Cortex of kidney (tissue), 1 donor: ENCODE measurements around the gene GID4.
A peak's percentile ranks its signal among the peaks of the same experiment; 100 is the strongest.
"Not testable (repeated sequence)": the region's sequence is repeated elsewhere in the genome, so short reads cannot be mapped to it uniquely, and the experiment has no call there.

ENCODE experiments used
- DNase-seq: peaks from one replicate; lab custom pipeline; 2025; lab: John Stamatoyannopoulos, UW

Gene GID4

DNA sequence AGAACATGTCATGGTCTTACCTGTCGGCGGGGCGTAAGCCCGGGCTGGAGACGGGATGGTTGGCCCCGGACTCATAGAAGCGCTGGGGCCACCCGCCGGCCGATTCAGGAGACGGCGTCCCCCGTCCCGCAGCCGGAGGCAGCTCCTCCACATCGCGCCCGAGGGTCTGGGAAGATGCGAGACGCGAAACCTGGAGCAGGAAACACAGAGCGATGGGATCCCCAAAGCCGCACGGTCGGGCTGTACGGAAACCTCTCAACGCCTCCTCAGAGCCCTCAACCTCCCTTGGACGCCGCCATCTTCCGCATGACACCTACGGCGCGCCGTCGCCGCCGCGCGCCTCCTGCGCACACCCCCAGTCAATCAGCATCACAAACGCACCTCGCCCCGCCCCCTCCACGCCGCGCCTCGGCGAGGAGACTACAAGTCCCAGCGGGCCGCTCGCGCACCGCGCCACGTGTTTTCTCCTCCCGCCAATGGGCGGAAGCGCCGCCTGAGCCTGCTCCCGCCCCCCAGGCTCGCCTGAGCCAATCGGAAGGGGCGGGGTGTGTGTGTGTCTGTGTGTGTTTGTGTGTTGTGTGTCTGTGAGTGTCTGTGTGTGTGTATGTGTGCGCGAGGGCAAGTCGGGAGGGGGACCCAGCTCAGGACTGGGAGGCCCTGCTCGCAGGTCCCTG is at the start of gene GID4, which contains the start of gene ATPAF2:
GID4 (plus strand) TSS at position 548 of the 674 bp plus-strand sequence; CDS start at position 605, 57 bp downstream.
ATPAF2 (minus strand) TSS at position 308 of the 674 bp plus-strand sequence; CDS start at position 153, 155 bp downstream.
- DNase-seq, result peak; percentile 48

DNA sequence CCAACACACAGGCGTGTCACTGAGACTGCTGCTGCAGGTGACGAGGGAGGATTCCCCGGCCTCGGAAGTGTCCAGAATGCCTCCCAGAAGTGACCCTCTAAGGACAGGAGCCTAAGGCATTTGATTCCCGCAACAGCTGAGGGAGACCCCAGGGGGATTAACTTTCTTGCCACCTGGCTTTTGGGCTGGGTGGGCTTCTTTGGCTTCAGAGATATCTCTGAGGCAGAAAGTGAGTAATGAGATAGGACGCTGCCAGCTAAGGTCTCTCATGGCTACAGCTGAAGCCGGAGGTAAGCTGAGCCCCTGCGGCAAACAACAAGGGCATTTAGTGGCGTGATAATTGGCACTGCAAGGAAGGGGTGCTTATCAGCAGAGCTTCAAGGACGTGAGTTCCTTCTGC is 49.6 kb upstream of the GID4 start:
- DNase-seq, result no peak

DNA sequence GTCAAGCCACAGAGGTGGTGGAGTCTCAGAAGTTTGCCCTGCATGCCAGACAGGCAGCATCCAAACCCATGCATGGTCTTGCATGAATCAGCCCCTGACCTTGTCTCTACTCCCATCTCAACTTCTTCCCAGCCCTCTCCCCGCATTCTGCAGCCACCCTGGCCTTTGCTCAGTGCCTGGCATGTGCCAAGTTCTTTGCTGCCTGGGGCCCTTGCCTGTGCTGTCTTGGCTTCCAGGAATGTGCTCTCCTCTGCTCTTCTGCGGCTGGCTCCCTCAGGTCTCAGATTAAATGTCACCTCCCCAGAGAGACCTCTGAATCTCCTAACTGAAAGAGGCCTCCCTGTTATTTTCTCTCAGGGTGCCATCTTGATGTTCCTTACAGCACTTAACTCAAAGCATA is 48.9 kb upstream of the GID4 start:
- DNase-seq, result no peak

DNA sequence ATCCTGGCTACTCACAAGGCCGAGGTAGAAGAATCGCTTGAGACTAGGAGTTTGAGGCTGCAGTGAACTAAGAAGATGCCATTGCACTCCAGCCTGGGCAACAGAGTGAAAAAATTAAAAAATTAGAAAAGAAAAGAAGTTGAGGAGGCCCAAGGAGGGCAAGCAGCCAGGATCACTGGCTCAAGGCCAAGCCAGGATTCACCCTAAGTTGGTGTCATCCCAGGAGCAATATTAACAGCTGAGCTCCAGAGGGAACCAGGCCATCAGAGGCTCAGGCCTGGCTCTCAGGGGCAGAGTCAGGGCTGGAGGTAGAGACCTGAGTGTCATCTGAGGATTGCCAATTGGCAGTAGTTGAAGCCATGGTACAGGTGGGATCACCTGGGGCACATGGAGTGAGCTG is 45.8 kb upstream of the GID4 start:
- DNase-seq, result no peak

DNA sequence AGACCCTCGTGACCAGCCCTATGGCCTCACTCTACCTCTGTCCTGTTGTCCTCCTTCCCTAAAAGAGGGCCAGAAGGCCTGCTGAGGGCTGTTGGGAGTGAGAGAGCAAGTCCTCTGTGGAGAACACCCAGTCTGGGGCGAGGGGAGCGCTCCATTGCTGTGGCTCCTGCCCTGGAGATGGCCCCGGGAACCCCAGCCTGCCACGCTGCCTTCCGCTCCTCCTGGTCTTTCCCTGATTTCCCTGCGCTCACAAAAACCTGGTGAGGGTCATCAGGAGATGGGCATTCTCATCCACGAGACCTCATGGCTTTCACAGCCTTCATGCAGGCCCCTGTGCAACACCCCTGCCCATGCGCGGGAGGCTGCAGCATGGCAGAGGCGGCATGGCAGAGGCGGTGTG is 45.4 kb upstream of the GID4 start:
- DNase-seq, result no peak

DNA sequence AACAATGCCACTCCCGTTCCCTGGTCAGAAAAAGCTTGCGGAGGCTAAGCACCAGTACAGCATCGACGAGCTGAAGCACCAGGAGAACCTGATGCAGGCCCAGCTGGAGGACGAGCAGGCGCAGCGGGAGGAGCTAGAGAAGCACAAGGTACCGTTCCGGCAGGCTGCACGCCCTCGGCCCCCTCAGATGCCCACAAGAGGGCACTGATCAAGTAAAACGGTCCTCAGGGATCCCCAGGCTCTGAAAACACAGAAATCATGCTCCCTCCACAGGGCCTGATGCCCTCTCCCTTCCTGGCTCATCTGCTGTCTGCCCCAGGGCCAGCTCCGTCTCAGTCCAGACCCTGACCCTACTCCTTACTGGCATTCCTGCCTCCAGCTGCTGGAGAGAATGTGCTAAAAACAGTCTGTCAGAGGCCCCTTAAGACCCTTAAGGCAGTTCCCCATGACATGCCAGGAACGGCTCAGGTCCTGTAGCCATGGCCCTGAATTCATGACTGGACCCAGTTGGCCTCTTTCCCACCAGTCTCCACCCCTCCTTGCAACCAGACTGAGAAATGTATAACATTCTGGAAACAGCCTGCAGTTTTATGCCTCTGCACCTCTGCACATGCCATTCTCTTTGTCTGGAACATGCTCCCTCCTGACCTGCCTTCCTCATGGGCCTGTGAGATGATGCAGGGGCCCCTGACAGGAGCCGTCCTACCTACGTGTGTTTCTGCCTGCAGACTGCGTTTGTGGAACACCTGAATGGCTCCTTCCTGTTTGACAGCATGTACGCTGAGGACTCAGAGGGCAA is 44.7 kb upstream of the GID4 start:
- no peak for DNase-seq

DNA sequence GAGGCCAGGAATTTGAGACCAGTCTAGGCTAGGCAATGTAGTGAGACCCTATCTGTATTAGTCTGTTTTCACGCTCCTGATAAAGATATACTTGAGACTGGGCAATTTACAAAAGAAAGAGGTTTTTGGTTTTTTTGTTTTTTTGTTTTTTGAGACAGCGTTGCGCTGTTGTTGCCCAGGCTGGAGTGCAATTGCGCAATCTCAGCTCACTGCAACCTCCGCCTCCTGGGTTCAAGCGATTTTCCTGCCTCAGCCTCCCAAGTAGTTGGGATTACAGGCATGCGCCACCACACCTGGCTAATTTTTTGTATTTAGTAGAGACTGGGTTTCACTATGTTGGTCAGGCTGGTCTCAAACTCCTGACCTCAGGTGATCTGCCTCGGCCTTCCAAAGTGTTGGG is 43.3 kb upstream of the GID4 start:
- not testable (repeated sequence) for DNase-seq

DNA sequence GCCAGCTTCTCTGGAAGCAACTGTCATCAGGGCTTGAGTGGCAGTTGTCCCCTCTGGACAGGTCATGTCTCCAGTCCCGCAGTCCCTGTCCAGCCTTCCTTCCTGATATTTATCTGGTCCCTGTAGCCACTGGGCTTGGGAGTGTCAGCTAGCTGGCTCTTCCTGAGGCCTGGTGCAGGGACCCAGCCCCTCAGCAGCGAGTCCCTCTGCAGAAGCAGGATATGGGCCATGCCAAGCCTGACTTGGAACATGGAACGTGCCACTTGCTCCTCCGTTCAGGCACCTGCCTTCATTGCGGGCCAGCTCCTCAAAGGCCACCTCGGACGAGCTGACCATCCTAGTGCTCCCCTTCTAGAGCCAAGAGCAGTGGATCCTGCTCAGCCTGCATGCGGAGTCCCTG is 40.3 kb upstream of the GID4 start:
- no peak for DNase-seq

DNA sequence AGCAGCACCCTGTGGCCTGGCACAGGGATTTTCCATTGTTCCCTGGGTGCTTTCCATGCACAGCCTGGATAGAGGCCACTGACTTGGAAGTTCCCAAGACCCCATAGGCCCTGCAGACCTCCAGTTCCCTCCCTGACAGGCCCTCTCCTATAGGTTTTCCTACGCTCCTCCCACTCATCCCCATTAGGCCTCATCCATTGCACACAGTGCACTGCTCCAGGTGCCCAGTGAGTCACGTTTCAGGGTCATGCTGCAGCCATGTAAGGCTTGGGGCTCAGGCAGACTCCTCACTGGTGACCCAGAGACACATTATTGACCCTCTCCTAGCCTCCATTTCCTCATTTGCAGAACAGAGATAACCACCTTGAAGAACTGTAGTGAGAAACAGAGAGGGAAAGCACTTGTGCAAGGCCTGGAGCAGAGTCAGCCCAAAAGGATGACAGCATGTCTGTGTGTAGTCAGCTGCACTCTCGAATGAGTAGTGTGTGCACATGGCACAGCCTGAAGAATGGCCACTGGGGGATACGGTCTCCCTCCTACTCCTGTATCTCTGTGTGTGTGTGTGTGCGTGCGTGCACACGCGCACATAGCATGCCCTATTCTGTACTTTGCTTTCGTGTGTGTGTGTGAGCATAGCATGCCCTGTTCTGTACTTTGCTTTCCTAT is 39.7 kb upstream of the GID4 start:
- no peak for DNase-seq

DNA sequence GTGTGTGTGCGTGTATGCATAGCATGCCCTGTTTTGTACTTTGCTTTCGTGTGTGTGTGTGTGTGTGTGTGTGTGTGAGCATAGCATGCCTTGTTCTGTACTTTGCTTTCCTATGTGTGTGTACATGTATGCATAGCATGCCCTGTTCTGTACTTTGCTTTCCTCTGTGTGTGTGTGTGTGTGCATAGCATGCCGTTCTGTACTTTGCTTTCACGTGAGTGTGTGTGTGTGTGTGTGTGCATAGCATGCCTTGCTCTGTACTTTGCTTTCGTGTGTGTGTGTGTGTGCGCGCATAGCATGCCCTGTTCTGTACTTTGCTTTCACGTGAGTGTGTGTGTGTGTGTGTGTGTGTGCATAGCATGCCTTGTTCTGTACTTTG is 39.2 kb upstream of the GID4 start:
- no peak for DNase-seq

DNA sequence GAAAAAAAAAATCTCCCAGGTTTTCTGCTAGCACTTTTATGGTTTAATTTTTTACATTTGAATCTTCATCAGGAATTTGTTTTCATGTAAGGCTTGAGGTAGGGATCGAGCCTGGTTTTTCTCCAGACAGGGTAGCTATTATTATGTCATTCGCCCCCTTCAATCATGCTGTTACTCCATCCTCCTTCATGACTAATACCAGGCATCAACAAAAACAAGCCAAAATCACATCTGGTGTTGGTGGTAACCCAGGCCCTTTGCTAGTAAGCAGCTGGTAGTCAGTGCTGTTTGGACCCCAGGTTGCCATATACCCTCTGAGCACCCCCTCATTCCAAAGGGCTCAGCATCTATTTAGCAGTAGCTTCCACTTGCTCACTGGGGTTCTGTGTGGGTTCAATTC is 37.0 kb upstream of the GID4 start:
- DNase-seq, result no peak

DNA sequence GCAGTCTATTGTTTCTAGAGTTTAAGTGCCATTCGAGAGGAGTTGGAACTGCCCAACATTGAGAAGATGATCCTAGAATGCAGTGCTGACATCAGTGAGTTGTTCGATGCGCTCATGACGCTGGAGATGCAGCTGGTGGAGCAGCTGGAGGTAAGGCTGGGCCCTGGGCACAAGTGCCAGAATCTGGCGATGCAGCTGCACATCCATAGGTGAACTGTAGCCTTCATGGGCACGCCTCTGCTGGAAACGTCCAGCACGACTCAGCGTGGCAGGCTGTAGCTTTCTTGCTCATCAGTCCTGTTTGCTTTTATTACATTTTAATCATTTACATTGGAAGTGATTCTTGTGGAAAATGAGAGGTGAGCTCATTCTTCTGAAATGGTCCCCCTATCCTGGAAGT is 34.9 kb upstream of the GID4 start:
- DNase-seq, result no peak

DNA sequence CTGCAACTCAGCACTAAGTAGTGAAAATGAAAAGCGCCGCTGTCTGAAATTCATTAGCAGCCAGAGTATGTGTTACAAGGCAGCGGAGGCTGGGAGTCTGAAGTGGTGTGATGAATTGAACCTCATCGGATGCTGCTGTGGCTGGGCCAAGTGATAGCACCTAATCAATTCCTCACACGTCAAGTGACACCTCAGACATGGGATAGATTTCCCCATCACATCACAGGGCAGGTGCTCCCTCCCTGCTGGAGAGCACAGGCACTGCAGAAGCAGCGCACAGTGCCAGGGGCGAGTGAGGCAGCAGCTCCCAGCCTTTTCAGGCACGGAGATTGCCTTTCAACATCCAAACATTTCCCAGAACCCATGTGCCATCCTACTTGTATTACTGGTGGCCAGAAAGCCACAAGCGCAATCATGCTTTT is 34.3 kb upstream of the GID4 start:
- DNase-seq, result no peak

DNA sequence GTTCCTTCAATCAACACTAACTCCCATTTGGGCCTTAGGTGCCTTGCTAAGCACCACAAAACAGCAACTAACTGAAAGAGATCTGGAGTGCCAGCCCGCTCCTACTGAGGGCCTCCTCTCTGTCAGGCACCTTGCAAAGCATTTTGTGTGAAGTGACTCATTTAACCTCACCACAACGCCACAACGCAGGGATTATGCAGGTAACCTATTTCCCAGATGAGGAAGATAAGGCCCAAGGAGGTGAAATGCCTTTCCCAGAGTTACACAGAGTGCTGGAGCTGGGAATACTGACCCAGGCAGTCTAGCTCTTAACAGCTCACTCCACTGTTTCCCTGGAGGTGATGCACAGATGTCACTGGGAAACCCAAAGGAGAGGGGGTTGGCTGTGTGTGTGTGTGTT is 33.7 kb upstream of the GID4 start:
- no peak for DNase-seq

DNA sequence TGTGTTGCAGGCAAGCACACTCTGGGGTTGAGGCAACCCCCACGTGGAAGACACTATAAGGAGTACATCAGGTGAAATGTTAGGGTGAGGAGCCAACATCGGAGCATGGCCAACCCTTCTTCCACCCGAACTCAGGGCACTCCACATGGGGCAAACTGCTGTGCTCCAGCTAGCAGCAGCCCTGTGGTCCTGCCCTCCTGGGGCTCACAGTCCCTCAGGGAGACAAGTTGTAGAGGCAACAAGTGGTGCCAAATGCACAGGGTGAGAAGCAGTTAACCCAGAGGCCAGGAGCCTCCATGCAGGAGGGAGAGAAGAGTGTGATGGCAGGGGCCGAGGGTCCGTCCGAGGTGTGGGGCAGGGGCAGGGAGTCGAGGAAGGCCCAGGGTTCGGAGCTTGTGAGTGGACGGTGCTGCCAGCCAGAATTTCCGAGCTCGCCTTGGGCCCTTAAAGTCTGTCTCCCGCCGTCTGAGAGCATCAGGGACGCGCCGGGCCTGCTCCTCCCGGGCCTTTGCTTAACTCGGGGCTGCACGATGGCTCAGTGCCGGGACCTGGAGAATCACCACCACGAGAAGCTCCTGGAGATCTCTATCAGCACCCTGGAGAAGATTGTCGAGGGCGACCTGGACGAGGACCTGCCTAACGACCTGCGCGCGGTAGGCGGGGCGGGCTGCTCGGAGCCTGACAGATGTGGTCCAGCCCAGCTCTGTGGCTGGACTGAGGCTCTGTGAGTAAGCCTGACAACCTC is 32.5 kb upstream of the GID4 start:
- no peak for DNase-seq

DNA sequence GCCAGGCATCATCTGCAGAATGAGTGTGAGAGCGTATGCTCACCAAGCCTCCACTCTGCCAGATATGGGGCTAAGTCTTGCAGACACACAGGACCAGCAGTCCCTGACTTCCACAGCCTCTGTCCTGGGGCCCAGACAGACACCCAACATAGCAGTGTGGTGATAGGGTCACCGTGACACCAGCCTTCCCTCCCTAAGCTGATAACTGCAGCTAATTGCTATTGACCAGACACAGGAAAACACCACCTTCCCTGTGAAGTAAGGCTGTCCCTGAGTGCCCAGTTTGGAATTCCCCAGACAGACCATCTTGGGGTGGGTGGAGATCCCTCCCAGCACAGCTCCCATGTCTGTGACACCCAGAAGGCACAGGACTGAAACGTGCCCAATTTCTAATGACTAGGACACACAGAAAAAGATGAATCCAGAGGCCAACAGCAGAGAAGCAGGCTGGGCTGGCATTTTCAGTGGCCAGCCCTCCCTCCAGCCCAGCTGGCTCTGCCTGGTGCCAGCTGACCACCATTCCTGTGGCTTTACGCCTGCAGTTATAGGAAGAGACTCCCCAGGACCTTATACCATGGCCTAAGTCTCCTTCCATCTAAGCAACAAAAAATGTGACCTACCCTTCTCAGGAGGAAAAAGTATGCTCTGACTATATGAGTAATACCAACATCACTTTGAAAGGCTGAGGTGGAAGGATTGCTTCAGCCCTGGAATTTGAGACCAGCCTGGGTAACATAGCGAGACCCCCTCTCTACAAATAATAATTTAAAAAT is 30.5 kb upstream of the GID4 start:
- no peak for DNase-seq

DNA sequence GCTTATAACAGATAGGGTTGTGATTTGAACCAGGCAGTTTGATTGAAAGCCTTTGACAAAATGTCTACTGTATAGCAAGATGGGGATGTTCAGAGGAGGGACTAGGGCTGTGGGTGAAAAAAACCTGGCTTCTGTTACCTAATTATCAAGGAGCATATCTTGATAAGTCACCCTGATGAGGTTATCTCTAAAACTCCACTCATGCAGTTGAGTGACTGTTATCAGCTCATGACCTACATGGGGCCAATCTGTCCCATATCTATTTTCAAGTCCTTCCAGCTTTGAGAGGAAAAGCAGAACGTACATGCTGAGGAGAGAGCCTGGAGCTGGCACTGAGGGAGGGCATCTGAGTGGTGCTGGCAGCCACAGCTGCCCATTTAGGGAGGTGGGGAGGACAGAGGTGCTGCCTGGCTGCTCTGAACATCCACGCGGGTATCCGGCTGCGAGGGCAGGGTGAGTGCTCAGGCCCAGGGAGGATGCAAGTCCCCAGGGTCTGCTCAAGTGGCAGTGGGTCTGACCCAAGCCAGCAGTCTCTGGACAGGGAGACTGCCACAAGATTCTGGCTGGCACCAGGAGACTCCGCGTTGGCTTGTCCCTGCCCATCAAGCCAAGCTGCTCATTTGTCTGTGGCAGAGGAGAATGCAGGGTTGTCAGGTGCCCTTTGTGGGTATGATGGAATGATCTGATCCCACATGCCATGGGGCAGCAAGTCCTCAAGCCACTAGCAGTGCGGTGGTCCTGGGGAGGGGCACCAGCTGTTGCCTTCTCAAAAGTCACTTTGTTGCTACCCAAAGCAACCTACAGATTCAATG is 29.4 kb upstream of the GID4 start:
- DNase-seq, result no peak

DNA sequence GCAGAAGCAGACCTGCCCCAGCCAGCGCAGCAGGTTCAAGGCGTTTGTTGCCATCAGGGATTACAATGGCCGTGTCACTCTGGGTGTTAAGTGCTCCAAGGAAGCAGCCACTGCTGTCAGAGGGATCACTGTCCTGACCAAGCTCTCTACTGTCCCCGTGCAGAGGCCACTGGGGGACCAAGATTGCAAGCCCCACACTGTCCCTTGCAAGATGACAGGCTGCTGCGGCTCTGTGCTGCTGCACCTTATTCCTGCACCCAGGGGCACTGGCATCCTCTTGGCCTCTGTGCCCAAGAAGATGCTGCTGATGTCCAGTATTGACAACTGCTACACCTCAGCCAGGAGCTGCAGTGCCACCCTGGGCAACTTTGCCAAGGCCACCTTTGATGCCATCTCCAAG is 27.9 kb upstream of the GID4 start:
- no peak for DNase-seq

DNA sequence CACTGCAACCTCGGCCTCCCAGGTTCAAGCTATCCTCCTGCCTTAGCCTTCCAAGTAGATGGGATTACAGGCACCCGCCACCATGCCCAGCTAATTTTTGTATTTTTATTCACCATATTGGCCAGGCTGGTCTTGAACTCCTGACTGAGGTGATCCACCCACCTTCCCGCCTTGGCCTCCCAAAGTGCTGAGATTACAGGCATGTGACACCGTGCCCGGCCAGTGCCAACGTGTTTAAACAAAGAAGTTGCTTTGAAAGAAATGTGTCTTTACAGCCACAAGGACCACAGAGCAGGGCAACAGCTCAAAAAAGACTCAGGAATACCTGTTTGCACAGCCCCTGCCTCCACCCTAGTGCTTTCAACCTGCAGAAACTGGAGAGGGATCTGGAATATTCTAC is 25.2 kb upstream of the GID4 start:
- DNase-seq, result no peak

DNA sequence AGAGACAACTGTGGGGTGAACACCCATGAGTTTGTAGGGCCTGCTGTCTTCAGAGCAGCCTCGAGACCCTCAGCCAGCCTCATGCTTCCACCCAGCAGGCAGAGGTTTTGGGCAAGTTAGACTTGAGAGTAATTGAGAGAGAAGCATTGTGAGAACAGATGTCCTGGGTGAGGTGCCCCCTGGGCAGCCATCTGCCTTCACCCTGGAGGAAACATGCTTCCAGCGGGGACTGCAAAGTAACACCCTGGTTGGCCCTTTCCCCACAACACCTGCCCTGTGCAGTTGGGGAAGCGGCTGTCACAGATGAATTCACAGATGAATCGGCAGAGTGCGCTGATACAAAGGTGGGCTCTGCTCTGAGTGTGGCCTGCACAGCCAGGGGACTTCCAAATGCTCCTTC is 23.6 kb upstream of the GID4 start:
- DNase-seq, result no peak

DNA sequence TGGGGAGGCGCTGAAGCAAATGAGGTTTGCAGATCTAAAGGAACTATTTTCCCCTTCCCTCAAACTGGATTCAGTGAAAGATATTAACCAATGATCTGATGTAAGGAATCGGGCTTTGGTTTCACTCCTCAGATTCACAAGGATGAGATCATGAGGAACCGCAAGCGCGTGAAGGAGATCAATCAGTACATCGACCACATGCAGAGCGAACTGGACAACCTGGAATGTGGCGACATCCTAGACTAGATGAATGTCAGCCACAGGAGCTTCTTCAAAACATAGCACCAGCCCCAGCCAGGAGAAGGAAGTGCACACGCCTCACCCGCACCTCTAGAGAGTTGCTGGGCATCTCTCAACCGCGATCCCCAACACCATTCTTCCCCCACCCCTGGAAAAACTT is 22.8 kb upstream of the GID4 start:
- DNase-seq, result no peak
